NOMO-1 treated with dmso at 0.1 percent for 144 hours (cell line): ENCODE measurements around the gene SERPINA5.
"Not testable (repeated sequence)": the region's sequence is repeated elsewhere in the genome, so short reads cannot be mapped to it uniquely, and the experiment has no call there.

ENCODE experiments used
- DNase-seq: peaks from one replicate; lab custom pipeline; 2025; ENCODE audit not compliant: unreplicated experiment; lab: John Stamatoyannopoulos, UW

SERPINA5 gene

DNA sequence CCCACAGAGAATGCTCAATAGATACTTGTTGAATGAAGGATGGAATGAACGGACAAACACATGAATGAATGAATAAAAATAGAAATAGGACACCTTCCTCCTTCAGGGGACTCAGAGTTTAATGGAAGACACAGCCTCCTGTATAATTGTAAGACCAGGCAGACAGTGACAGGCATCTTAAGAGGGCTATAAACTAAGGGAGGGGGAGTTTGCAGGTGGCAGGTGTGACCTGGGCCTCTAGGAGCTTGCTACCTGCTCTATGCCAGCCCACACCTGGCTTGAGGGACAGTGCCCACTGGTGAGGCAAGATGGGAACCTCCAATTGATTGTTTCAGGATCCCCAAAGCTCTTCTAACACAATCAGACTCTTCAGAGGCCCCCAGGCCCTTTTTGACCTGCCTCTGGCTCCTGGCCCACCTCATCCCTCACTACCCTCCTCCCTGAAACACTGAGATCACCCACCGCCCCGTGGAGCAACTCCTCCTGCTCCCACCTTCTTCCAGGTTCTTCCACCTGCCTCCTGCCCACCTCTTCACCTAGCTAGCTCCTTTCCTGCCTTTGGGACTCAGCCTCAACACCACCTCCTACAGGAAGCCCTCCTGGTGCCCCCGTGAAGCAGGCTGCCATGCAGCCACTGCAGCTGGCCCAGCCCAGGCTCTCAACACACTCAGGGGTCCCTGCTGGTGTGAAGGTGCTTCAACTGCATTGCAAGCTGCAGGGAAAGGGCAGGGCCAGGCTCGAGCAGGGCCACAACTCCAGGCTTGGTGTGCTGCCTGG lies 40.3 kb downstream of the SERPINA5 start:
- DNase-seq, result no peak

DNA sequence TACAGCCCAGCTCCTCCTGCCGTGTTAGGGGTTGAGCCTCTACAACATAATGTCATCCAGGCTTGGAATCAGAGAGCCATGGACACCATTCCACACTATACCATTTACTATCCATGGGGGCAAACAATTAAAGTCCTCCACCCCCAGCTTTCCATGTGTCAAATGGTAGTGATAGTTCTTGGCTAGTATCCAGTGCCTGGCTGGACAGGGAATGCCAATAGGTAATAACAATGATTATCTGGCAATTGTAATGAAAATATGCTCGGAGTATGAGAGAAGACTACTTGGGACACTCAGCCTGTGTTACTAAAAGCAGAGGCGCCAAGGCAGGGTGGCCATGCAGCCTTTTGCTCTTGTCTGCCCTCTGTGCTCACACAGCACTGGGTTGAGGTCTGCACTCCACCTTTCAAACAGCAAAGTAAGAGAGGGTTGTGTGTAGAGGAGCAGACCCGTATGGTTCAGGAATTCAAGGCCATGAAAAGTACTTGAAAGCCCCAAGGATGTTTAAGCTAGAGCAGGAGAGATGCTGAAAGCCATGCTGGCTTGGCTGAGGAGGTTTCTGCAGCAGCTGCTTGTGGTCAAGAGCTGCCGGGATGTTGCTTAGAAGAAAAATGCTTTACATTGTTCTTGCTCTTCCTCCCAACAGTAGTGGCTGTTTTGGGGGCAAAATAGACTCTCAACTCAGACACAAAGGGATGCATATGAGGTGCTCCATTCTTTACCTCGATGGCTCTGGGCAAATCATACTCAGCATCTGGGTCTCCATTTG lies 41.6 kb downstream of the SERPINA5 start:
- no peak for DNase-seq

DNA sequence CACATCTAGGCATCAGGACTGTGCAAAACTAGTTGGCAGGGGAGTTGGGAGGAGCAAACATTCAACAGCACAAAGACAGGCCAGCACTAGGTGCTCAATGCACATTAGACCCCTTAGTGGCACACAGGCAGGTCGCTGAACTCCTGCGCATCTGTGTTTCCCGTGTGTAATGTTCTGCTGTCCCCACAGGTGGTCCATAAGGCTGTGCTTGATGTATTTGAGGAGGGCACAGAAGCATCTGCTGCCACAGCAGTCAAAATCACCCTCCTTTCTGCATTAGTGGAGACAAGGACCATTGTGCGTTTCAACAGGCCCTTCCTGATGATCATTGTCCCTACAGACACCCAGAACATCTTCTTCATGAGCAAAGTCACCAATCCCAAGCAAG lies 42.2 kb downstream of the SERPINA5 start:
- no peak for DNase-seq

DNA sequence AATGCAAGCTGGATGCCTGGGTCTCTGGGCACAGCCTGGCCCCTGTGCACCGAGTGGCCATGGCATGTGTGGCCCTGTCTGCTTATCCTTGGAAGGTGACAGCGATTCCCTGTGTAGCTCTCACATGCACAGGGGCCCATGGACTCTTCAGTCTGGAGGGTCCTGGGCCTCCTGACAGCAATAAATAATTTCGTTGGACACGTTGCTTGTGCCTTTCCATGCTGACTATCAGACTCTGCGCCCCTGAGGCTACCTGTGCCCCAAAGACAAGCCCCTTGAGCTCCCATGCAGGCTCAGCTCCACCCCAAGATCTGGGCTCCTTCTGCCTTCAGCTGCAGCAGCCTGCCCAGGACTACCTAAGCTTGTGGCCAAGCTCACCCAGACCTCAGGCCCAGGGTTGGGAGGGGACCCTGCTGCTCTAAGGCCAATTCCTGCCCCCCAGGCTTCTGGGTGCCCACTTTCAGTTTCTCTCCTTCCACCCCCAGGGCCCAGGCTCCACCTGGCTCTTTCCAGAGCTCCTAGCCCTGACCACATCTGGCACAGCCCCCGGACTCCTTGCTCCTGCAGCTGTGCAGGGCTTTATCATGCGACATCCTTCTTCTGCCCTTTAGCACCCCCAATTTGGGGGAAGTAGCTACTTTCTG lies 42.8 kb downstream of the SERPINA5 start:
- no peak for DNase-seq

DNA sequence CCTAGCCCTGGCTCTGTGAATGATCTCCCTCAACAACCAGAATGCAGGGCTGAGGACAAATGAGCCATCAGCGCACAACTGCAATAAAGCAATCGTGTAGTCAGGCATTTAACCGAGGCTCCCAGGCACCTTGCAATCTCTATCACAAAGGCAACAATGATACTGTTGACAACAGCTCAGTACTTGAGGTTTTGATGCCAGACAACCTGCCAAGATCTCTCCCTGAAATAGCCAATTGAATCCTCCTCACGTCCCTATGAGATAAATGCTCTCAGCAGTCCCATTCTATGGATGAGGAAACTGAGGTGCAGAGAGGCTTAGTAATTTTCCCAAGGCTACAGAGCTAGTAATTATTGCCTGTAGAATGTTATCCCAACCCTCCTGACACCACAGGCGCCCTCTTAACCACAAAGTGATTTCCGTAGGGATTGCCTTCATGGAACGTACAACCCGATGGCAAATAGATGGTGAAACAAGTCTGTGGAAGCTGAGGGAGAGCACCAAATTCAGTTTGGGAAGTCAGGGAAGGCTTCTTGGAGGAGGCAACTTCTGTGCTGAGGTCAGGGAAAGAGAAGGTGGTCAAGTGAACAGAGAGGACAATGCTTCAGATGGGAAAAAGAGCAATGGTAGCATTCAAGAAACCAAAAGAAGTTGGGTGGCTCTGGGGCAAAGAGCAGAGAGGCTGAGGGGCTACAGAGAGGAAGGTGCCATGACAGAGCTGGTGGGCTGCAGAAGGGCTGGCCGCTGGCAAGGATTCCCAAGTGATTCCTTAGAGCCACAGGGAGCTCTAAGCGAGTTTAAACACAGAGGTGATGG lies 43.5 kb downstream of the SERPINA5 start:
- no peak for DNase-seq

DNA sequence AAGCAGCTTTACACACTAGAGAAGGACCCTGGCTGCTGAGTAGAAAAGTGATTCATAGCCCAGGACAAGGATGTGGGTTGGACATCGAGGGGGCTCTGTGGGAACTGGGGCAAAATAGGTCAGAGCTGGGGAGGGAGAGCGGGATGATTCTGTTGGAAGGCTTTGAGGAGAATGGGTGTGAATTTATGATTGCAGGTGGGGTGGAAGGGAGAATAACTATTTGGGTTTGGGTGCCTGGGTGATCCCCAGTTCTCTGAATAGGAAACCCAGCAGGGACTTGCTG lies 44.1 kb downstream of the SERPINA5 start:
- DNase-seq, result no peak

DNA sequence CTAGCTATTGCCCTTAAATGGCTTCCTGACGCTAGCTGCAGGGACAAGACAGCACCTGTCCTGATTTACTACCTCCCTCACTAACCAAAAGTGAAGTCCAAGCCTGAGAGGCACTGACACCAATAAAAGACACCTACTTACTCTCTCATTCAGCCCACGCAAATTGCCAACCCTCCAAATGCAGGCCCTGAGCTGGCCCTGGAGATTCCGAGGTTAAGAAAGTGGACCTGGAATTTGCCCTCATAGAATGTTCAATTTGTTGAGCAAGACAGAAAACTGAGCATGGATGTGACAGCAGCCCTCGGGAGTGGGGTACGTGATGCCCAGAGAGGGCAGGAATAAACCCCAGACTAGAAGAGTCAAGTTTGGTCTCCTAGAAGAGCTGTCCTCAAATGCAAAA lies 47.4 kb downstream of the SERPINA5 start:
- DNase-seq, result no peak

DNA sequence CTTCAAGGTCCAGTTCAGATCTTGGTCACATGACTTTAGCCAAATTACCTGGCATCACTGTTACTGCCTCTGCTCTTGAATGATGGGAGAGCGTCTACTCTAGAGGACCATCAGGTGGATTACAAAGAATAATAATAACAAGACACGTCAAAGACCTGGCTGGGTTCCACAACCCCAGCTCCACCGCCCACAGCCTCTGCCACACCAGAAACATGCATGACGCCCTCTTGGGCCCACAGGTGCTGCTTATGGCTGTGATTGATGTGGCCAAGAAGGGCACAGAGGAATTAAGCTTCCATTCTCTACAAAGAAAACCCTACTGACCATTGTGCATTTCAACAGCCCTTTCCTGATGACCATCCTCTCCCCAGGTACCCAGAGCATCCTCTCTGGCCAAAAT lies 49.2 kb downstream of the SERPINA5 start:
- DNase-seq, result no peak

DNA sequence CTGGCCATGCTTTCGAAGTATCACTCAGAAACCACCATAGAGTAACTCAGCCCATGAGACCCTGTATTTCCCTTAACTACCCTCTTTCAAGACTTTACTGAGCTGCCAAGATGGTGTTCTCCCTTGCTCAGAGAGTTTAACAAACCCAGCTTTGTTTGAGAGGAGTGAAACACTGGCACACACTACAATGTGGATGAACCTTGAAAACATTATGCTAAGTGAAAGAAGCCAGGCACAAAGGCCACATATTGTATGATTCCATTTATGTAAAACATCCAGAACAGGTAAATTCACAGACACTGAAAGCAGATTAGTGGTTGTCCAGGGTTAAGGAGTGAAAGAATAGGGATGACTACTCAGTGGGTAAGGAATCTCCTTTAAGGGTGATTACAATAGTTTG lies 49.8 kb downstream of the SERPINA5 start:
- no peak for DNase-seq

DNA sequence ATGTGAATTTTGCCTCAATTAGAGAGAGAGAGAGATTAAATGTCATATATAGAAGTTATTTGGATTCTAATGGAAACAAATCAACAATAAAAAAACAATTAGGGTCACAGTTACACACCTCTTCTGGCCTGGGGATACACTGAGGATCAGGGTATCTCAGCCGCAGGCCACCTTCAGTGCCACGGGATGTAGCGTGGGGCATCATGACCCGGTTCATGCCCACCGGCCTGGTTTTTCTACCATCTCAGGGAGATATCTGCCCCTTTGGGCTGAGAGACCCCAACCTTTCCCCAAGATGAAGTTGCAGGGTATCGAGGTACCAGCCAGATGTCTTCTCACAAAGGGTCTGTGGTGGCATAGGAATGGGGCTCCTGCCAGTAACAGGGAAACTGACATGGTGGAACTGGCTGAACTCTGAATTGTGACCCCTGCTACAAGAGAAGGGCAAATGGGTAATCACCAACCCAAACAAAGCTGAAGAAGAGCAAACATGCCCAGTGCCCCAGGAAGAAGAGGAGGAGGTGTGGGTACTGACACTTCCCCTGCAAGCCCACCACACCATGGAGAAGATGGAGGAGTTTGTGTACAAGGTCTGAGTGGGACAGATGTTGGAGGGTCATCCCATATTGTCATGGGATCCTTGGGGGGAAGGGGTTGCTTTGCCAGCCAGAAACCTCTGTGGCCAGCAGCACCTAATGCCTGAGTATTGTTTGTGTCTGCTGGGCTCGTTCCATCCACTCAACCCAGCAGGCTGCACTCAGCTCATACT lies 50.5 kb downstream of the SERPINA5 start:
- no peak for DNase-seq

DNA sequence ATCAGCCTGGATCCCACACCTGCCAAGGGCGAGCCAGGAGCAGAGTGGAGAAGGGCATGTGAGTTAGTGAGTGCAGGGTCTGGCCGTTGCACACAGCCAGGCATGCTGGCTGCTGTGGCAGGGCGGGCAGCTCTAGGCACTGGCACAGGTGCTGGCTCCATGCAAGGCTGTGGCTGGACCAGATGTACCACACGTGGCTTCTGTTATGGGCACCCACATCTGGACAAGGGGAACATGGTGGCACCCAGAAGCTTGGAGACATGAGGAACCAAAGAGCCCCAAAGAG lies 51.0 kb downstream of the SERPINA5 start:
- DNase-seq, result no peak

DNA sequence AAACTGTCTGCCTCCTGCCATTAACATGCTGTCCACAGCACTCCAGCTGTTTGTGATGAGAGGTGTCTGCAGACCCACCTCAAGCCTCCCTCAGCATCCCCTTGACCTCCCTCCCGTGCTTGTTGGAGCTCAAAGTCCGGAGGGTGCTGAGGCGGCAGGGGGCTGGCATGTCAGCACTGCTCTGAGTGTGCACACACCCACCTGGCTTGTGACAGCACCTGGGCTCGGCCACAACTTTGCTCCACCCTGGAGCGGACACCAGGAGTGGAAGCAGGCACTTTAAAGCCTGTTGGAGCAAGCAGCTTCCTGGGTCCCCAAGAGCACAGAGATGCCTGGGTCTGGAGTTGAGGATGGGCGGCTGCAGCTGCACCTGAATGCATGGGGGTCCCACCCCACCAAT lies 51.9 kb downstream of the SERPINA5 start:
- no peak for DNase-seq

DNA sequence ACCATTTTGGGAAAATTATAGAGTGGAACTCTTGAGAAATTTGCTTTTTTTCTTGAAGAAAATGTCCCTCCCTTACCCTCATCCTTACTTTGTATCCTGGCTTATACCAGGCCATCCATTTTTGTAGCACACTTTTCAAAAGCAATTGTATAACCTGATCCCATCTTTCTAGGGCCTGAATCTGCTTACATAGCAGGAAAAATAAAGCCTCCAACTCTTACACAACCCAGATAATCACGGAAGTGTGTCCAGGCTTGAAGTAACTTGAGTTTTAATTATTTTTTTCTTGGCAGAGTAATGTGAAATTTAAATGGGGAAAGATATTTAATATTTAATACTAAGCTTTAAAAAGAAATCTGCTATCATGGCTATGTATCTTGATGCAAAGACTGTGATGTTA lies 53.9 kb downstream of the SERPINA5 start:
- no peak for DNase-seq

DNA sequence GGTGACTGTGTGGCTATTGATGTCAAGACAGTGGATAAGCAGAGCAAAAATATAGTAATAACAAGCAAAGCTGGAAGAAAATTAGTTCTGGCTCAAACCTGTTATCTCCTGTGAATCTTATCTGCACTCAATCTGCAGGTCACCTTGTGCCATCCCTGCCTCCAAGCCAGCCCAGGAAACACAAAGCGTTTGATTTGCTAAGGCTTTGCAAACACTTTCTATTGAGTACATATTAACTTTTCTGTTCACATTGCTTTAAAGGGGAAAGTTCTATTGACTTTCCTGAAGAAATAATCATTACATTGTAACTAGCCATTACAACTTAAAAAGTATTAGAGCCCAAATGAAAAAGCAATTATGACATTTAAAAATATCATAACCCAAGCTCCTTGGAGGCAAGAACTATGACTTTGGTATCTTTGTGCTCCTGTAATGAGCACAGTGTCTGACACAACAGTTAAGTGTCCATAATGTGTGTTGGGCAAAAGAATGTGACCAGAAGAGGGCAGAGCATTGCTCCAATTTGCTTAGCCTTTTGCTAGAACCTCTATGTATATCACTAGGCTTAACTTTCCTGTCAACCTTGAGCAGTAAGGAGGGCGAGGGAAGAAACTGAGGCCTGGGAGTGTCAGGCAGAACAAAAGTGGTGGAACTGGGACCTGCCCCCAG lies 55.7 kb downstream of the SERPINA5 start:
- no peak for DNase-seq

DNA sequence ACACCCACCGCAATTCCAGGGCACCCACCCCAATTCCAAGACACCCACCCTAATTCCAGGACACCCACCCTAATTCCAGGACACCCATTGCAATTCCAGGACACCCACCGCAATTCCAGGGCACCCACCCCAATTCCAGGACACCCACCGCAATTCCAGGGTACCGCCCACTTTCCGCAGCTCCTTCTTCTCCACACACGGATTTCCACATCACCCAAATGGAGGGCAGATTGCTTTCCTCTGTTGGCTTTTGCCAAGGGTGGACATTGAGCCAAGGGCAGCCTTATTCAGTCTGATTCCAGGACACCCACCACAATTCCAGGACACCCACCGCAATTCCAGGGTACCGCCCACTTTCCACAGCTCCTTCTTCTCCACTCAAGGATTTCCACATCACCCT lies 56.6 kb downstream of the SERPINA5 start:
- DNase-seq, result not testable (repeated sequence)

DNA sequence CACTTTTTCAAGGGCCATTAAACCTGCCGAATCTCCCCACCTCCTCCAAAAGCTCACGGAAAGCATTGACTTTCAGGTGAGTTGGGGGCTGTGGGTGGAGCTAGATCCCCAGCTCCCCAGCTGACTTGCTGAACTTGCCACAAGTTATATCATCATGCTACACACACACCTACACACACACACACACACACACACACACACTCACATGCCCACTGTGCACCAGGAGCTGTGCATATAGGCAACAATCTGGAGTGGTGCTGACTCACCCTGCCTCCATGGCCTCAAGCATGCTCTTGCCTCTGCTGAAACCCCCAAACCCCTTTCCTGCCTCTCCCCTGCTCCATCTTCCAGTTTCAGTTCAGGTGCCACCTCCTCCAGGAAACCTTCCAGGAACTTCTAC lies 57.1 kb downstream of the SERPINA5 start:
- no peak for DNase-seq

DNA sequence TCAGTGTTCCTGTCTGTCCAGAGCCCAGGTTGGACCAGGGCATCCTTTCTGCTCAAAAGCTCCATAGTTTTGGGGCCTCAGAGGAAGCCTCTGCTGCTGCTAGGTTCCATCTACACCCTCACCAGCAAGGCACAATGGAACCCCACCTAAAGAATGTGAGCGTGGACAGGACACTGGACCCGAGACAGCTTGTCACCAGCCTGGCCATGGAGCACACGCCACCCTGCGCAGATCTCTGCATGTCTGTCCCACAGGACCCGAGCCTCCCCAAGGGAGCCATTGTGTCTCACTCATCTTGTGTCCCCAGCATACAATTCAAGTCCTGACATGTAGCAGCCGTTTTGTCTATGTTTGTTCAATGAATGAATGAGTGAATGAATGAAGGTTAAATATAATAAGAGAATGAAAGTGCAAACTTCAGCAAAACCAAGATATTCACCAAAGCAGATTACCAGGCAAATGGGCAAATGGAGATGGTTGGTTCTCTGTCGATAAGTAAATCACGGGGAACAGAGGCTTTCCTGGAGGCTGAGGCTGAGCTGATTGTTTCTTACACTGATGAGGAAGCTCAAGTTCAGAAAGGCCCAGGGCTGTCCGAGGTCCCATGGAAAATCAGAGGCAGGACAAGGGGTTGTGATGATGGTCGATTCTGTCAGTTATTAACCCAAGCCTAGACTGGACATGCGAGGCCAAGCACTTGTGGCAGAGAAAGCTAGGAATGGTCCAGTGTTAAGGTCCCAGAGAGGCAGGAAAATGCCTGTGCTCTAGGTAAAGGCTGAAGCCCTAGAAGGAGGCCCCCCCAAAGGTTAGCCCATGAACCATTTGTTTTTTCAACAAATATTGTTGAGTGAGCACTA lies 58.0 kb downstream of the SERPINA5 start:
- no peak for DNase-seq

DNA sequence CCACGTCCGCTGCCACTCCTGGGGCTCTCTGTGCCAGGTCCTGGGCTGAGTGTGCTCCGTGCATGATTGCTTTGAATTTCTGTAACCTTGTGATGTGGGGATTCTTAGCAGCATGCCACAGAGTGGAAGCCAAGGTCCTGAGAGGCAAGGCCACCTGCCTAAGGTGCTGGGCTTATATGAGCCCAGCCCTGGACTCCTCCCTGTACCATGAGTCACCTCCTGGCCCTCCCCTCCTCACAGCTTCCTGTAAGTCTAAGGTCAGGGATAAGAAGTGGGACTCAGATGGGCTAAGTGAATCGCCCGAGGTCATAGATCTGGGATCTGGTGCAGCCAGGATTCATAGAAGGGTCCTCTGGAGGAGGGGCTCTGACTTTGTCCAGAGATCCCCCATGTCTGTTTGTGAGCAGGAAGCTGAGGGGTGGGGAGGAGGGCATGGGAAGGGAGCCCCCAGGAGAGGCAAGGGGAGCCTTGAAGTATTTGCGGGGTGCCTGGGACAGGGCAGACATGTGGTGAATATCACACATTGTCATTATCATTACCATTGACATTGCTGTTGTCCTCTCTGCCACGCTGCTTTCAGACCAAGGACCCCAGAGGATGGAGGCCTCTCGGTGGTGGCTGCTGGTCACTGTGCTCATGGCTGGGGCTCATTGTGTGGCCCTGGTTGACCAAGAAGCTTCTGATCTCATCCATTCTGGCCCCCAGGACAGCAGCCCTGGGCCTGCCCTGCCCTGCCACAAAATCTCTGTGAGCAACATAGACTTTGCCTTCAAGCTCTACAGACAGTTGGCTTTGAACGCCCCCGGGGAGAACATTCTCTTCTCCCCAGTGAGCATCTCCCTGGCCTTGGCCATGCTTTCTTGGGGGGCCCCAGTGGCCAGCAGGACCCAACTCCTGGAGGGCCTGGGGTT lies 59.8 kb downstream of the SERPINA5 start:
- no peak for DNase-seq

DNA sequence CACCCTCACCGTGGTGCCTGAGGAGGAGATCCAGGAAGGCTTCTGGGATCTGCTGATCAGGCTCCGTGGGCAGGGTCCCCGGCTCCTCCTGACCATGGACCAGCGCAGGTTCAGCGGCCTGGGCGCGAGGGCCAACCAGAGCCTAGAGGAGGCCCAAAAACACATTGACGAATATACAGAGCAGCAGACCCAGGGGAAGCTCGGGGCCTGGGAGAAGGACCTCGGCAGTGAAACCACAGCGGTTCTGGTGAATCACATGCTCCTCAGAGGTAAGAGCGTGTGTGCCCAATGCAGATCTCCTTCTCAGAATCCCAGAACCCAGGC lies 60.4 kb downstream of the SERPINA5 start:
- DNase-seq, result no peak
